Renal cortical epithelial cell (primary cell): ENCODE data around the gene MCF2L2. TPM values are rescaled to one million over a fixed set of nuclear protein-coding genes. Genes with fewer than 3 reads are reported as not detected.

Experiments used
- DNase-seq: peaks from one replicate; pipeline ENCODE4 v3.0.0-alpha.2; 2011; ENCODE audit warnings: low read depth
- total RNA-seq: library from RNA; depleted of rRNA; stranded (reverse); fragments of >200 nt; gene quantifications from 2 replicates; pipeline ENCODE4 v1.2.3, GENCODE V29; 2014

Gene MCF2L2
- total RNA-seq, 1 donor from 2014 or later, result 0.25 TPM

GRCh38 chr3:183400352-183400751, 28.1 kb downstream of the MCF2L2 start:
- DNase-seq, result no peak

GRCh38 chr3:183396662-183397391, 31.6 kb downstream of the MCF2L2 start:
- DNase-seq, result no peak

- DNase-seq, result peak; percentile 70
Measured at GRCh38 chr3:183394150-183394549, 34.3 kb downstream of the MCF2L2 start.

GRCh38 chr3:183393625-183394024, 34.8 kb downstream of the MCF2L2 start:
- DNase-seq, result no peak

- DNase-seq, result peak; percentile 49
Measured at GRCh38 chr3:183392186-183393034, 36.0 kb downstream of the MCF2L2 start.

- no peak for DNase-seq
Measured at GRCh38 chr3:183391460-183391859, 37.0 kb downstream of the MCF2L2 start.

- DNase-seq, result no peak
Measured at GRCh38 chr3:183390844-183391243, 37.6 kb downstream of the MCF2L2 start.

GRCh38 chr3:183388213-183388895, 40.1 kb downstream of the MCF2L2 start:
- no peak for DNase-seq

- no peak for DNase-seq
Measured at GRCh38 chr3:183387797-183388196, 40.6 kb downstream of the MCF2L2 start.

GRCh38 chr3:183386651-183387050, 41.8 kb downstream of the MCF2L2 start:
- no peak for DNase-seq

- peak; percentile 74 for DNase-seq
Measured at GRCh38 chr3:183385698-183386613, 42.5 kb downstream of the MCF2L2 start.

- no peak for DNase-seq
Measured at GRCh38 chr3:183381673-183382072, 46.7 kb downstream of the MCF2L2 start.

GRCh38 chr3:183381179-183381578, 47.2 kb downstream of the MCF2L2 start:
- DNase-seq, result no peak

GRCh38 chr3:183378951-183379350, 49.5 kb downstream of the MCF2L2 start:
- DNase-seq, result no peak

GRCh38 chr3:183378545-183378944, 49.9 kb downstream of the MCF2L2 start:
- no peak for DNase-seq

GRCh38 chr3:183378008-183378407, 50.4 kb downstream of the MCF2L2 start:
- DNase-seq, result no peak

GRCh38 chr3:183377307-183377959, 51.0 kb downstream of the MCF2L2 start:
- DNase-seq, result no peak

- DNase-seq, result no peak
Measured at GRCh38 chr3:183375787-183376186, 52.6 kb downstream of the MCF2L2 start.

GRCh38 chr3:183375337-183375736, 53.1 kb downstream of the MCF2L2 start:
- DNase-seq, result no peak

GRCh38 chr3:183372911-183373310, 55.5 kb downstream of the MCF2L2 start:
- no peak for DNase-seq

GRCh38 chr3:183371600-183371968, 56.8 kb downstream of the MCF2L2 start:
- DNase-seq, result peak; percentile 25
